Dendritic cell treated with granulocyte-macrophage colony-stimulating factor and Interleukin-4, amounts not matched to agents 40 ng/mL and 50 ng/mL, for 4 days (primary cell): Measurements from ENCODE around the gene PHF2.

Source experiments
- H3K27ac Mint-ChIP-seq: one replicate; pipeline ENCODE4 v1.8.0; 2022; ENCODE audit warnings: mild to moderate bottlenecking, mixed read lengths
- H3K27me3 Mint-ChIP-seq: one replicate; pipeline ENCODE4 v1.8.0; 2022; ENCODE audit warnings: mild to moderate bottlenecking, mixed read lengths
- H3K36me3 Mint-ChIP-seq: one replicate; pipeline ENCODE4 v1.8.0; 2022; ENCODE audit warnings: low read depth, mixed read lengths
- H3K4me1 Mint-ChIP-seq: one replicate; pipeline ENCODE4 v1.8.0; 2022; ENCODE audit warnings: low read depth, mixed read lengths
- H3K4me3 Mint-ChIP-seq: one replicate; pipeline ENCODE4 v1.8.0; 2022; ENCODE audit warnings: mild to moderate bottlenecking, moderate library complexity, mixed read lengths
- H3K9me3 Mint-ChIP-seq: one replicate; pipeline ENCODE4 v1.8.0; 2022; ENCODE audit warnings: mixed read lengths
- intact Hi-C: fragments of 100-400 bp; cut with micrococcal nuclease; formaldehyde crosslinking; loops from one replicate; pipeline ENCODE4 v1.15.0; 2022

PHF2 gene

DNA sequence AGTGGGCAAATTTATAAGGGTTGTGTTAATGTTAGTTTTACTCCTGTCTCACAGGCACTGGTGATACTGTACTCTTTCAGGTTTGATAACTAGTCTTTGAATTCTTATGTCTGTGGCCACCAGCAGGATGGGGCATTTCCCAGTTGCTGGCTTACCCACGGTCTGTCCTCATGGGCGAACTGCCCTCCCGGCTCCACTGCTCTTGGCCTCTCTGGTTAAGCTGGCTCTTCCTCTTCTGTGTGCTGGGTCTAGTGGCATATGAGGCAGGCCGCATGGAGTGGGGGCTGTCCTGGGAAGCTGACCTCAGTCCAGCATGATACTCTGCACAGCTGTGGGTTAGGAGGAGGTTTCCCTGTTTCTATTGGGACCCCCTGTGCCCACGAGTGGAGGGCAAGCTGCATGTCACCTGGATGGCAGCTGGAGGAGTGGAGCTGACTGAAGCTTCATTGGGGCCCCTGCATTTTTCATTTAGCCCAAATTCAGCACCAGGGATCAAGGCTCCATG lies 19.5 kb downstream of the PHF2 start:
- Mint-ChIP-seq H3K4me3 (no peak overlapping the region), H3K4me1 (peaks cover 64% of the 10 kb centered on the region), H3K36me3 (peaks cover 7% of the 10 kb centered on the region), H3K9me3 (no peaks in the 10 kb centered on the region), H3K27me3 (no peaks in the 10 kb centered on the region), H3K27ac (no peak overlapping the region)
- intact Hi-C loops = no loop called here

GRCh38 chr9:93596399-93596798 lies 20.0 kb downstream of the PHF2 start:
- Mint-ChIP-seq H3K4me1 (peaks cover 69% of the 10 kb centered on the region), H3K27ac (no peak overlapping the region), H3K27me3 (no peaks in the 10 kb centered on the region), H3K9me3 (no peaks in the 10 kb centered on the region), H3K4me3 (no peak overlapping the region), H3K36me3 (peaks cover 6% of the 10 kb centered on the region)
- intact Hi-C loops = no loop called here

- H3K27ac Mint-ChIP-seq = no peak overlapping the region
- H3K4me3 Mint-ChIP-seq = no peak overlapping the region
- peaks cover 6% of the 10 kb centered on the region for H3K36me3 Mint-ChIP-seq
- H3K4me1 Mint-ChIP-seq = peaks cover 69% of the 10 kb centered on the region
- intact Hi-C loops = no loop called here
- no peaks in the 10 kb centered on the region for H3K9me3 Mint-ChIP-seq
- no peaks in the 10 kb centered on the region for H3K27me3 Mint-ChIP-seq
Measured at GRCh38 chr9:93597142-93597706, 20.8 kb downstream of the PHF2 start.

- no peak overlapping the region for H3K27ac Mint-ChIP-seq
- peaks cover 64% of the 10 kb centered on the region for H3K4me1 Mint-ChIP-seq
- H3K9me3 Mint-ChIP-seq = no peaks in the 10 kb centered on the region
- H3K27me3 Mint-ChIP-seq = no peaks in the 10 kb centered on the region
- H3K4me3 Mint-ChIP-seq = no peak overlapping the region
- intact Hi-C loops = no loop called here
- peaks cover 6% of the 10 kb centered on the region for H3K36me3 Mint-ChIP-seq
Measured at GRCh38 chr9:93597871-93598646, 21.7 kb downstream of the PHF2 start.

GRCh38 chr9:93598647-93599241 lies 22.4 kb downstream of the PHF2 start:
- no peak overlapping the region for H3K4me3 Mint-ChIP-seq
- intact Hi-C loops = no loop called here
- H3K4me1 Mint-ChIP-seq = peaks cover 62% of the 10 kb centered on the region

GRCh38 chr9:93599571-93600403 lies 23.4 kb downstream of the PHF2 start:
- Mint-ChIP-seq H3K4me1 (peaks cover 56% of the 10 kb centered on the region), H3K27ac (no peak overlapping the region), H3K9me3 (no peaks in the 10 kb centered on the region), H3K36me3 (peaks cover 6% of the 10 kb centered on the region), H3K27me3 (no peaks in the 10 kb centered on the region), H3K4me3 (no peak overlapping the region)
- intact Hi-C loops = no loop called here

More at GRCh38 chr9:93598647-93599241, 22.4 kb downstream of the PHF2 start:
- Mint-ChIP-seq H3K27me3 (no peaks in the 10 kb centered on the region), H3K36me3 (peaks cover 6% of the 10 kb centered on the region), H3K9me3 (no peaks in the 10 kb centered on the region), H3K27ac (no peak overlapping the region)

DNA sequence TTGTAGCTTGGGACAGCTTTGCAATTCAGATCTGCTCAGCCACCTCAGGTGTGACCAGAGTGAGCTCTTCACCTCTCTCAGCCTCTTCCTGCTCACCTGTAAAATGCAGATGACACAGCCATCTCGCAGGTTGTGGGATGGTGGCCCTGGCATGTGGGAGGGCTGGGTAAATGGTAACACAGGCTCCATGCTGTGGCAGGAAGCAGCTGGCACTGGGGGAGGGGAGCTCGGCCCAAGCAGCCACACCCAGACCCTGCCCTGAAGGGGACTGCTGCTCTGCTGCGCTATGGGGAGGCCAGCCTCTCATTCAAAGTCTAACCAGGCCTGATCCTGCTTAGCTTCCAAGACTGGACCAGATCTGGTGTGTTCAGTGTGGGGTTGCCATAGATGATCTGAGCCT lies 24.1 kb downstream of the PHF2 start:
- no peaks in the 10 kb centered on the region for H3K27me3 Mint-ChIP-seq
- intact Hi-C loops = no loop called here
- no peak overlapping the region for H3K4me3 Mint-ChIP-seq
- H3K36me3 Mint-ChIP-seq = peaks cover 6% of the 10 kb centered on the region
- no peaks in the 10 kb centered on the region for H3K9me3 Mint-ChIP-seq
- no peak overlapping the region for H3K27ac Mint-ChIP-seq
- H3K4me1 Mint-ChIP-seq = peaks cover 56% of the 10 kb centered on the region

DNA sequence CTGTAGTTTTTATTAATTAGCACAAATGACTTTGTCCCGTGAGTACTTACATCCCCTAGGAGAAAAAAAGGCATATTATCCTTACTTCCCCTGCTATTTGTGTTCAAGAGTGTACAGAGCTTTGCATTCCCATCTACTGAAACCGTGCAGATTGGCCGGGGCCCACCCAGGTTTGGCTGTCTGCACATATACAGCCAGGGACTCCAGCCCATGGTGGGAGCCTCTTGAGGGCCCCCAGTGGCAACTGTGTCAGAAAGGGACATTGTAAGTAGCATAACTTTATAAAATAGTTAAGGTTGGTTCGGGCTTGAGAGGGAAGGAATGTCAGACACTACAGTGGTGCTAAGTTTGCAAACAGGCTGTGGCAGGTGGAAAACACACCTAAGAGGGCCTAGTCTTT lies 24.7 kb downstream of the PHF2 start:
- H3K4me3 Mint-ChIP-seq = no peak overlapping the region
- peaks cover 56% of the 10 kb centered on the region for H3K4me1 Mint-ChIP-seq
- peaks cover 3% of the 10 kb centered on the region for H3K36me3 Mint-ChIP-seq
- H3K9me3 Mint-ChIP-seq = no peaks in the 10 kb centered on the region
- H3K27me3 Mint-ChIP-seq = no peaks in the 10 kb centered on the region
- no peak overlapping the region for H3K27ac Mint-ChIP-seq
- intact Hi-C loops = no loop called here

GRCh38 chr9:93601666-93602065 lies 25.3 kb downstream of the PHF2 start:
- Mint-ChIP-seq H3K36me3 (peaks cover 8% of the 10 kb centered on the region), H3K4me3 (no peak overlapping the region), H3K4me1 (peaks cover 56% of the 10 kb centered on the region), H3K27ac (no peak overlapping the region), H3K27me3 (no peaks in the 10 kb centered on the region), H3K9me3 (no peaks in the 10 kb centered on the region)
- intact Hi-C loops = no loop called here

GRCh38 chr9:93603011-93603410 lies 26.6 kb downstream of the PHF2 start:
- peaks cover 13% of the 10 kb centered on the region for H3K36me3 Mint-ChIP-seq
- H3K27ac Mint-ChIP-seq = no peak overlapping the region
- intact Hi-C loops = no loop called here
- no peaks in the 10 kb centered on the region for H3K9me3 Mint-ChIP-seq
- H3K4me1 Mint-ChIP-seq = peaks cover 47% of the 10 kb centered on the region
- no peak overlapping the region for H3K4me3 Mint-ChIP-seq
- H3K27me3 Mint-ChIP-seq = no peaks in the 10 kb centered on the region

- H3K4me3 Mint-ChIP-seq = no peak overlapping the region
- H3K27me3 Mint-ChIP-seq = no peaks in the 10 kb centered on the region
- peaks cover 13% of the 10 kb centered on the region for H3K36me3 Mint-ChIP-seq
- H3K9me3 Mint-ChIP-seq = peaks cover 2% of the 10 kb centered on the region
- H3K27ac Mint-ChIP-seq = no peak overlapping the region
- H3K4me1 Mint-ChIP-seq = peaks cover 38% of the 10 kb centered on the region
- intact Hi-C loops = no loop called here
Measured at GRCh38 chr9:93603906-93604326, 27.5 kb downstream of the PHF2 start.

DNA sequence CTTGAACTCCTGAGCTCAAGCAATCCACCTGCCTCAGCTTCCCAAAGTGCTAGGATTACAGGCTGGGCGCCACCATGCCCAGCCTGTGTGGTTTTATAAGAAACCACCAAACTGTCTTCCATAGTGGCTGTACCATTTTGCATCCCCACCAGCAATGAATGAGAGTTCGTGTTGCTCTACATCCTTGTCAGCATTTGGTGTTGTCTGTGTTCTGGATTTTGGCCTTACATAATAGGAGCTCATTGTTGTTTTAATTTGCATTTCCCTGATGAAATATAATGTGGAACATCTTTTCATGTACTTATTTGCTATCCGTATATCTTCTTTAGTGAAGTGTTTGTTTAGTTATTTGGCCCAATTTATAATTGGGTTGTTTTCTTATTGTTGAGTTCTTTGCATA lies 29.8 kb downstream of the PHF2 start:
- no peak overlapping the region for H3K4me3 Mint-ChIP-seq
- no peaks in the 10 kb centered on the region for H3K27me3 Mint-ChIP-seq
- H3K27ac Mint-ChIP-seq = no peak overlapping the region
- H3K4me1 Mint-ChIP-seq = peaks cover 15% of the 10 kb centered on the region
- intact Hi-C loops = no loop called here
- H3K9me3 Mint-ChIP-seq = peaks cover 17% of the 10 kb centered on the region
- H3K36me3 Mint-ChIP-seq = peaks cover 27% of the 10 kb centered on the region

- H3K4me3 Mint-ChIP-seq = no peak overlapping the region
- peaks cover 17% of the 10 kb centered on the region for H3K9me3 Mint-ChIP-seq
- no peaks in the 10 kb centered on the region for H3K27me3 Mint-ChIP-seq
- H3K27ac Mint-ChIP-seq = no peak overlapping the region
- H3K4me1 Mint-ChIP-seq = peaks cover 7% of the 10 kb centered on the region
- intact Hi-C loops = no loop called here
- H3K36me3 Mint-ChIP-seq = peaks cover 27% of the 10 kb centered on the region
Measured at GRCh38 chr9:93610206-93610605, 33.8 kb downstream of the PHF2 start.
